ENCODE data around the gene RASGRP4. TPM values are rescaled to one million over a fixed set of nuclear protein-coding genes. Genes with fewer than 3 reads are reported as not detected.

RASGRP4 gene
- total RNA-seq, 1 donor from 2014 or later: 13.5 TPM

- intact Hi-C loops (cut with DNase I): no loop called here
- Histone ChIP-seq H3K4me1 (no peaks in the 10 kb centered on the region), H3K4me3 (no peak overlapping the region), H3K27me3 (ENCODE audit: low read depth) (peaks cover 9% of the 10 kb centered on the region), H3K36me3 (no peaks in the 10 kb centered on the region), H3K27ac (no peak overlapping the region), H3K9me3 (no peaks in the 10 kb centered on the region)
- ATAC-seq: no peak
- no peak for DNase-seq
- no peak for TF ChIP-seq CTCF (IDR thresholded peaks at IDR 0.05)
Observed at GRCh38 chr19:38443458-38443999, 17.5 kb upstream of the RASGRP4 start.

- Histone ChIP-seq H3K4me3 (no peak overlapping the region), H3K4me1 (no peaks in the 10 kb centered on the region), H3K9me3 (no peaks in the 10 kb centered on the region), H3K27ac (no peak overlapping the region), H3K27me3 (ENCODE audit: low read depth) (peaks cover 9% of the 10 kb centered on the region), H3K36me3 (no peaks in the 10 kb centered on the region)
- TF ChIP-seq CTCF (IDR thresholded peaks at IDR 0.05): no peak
- DNase-seq (no peak), ATAC-seq (no peak)
- intact Hi-C loops (cut with DNase I): no loop called here
Observed at GRCh38 chr19:38442736-38443135, 16.7 kb upstream of the RASGRP4 start.

- H3K36me3 ChIP-seq: no peaks in the 10 kb centered on the region
- peaks cover 9% of the 10 kb centered on the region for H3K27me3 ChIP-seq (ENCODE audit: low read depth)
- DNase-seq: no peak
- H3K9me3 ChIP-seq: no peaks in the 10 kb centered on the region
- no peak for ATAC-seq
- no peak overlapping the region for H3K4me3 ChIP-seq
- H3K27ac ChIP-seq: no peak overlapping the region
- TF ChIP-seq CTCF (IDR thresholded peaks at IDR 0.05): no peak
- intact Hi-C loops (cut with DNase I): no loop called here
- no peaks in the 10 kb centered on the region for H3K4me1 ChIP-seq
Observed at GRCh38 chr19:38441657-38442348, 15.8 kb upstream of the RASGRP4 start.

- Histone ChIP-seq H3K27me3 (ENCODE audit: low read depth) (peaks cover 12% of the 10 kb centered on the region), H3K36me3 (no peaks in the 10 kb centered on the region), H3K4me1 (no peaks in the 10 kb centered on the region), H3K4me3 (no peak overlapping the region), H3K9me3 (no peaks in the 10 kb centered on the region), H3K27ac (no peak overlapping the region)
- intact Hi-C loops (cut with DNase I): no loop called here
- no peak for TF ChIP-seq CTCF (IDR thresholded peaks at IDR 0.05)
- DNase-seq (no peak), ATAC-seq (no peak)
Observed at GRCh38 chr19:38440592-38440991, 14.6 kb upstream of the RASGRP4 start.

- DNase-seq: no peak
- H3K27me3 ChIP-seq (ENCODE audit: low read depth): peaks cover 36% of the 10 kb centered on the region
- no peak for TF ChIP-seq CTCF (IDR thresholded peaks at IDR 0.05)
Observed at GRCh38 chr19:38437917-38438316, 11.9 kb upstream of the RASGRP4 start.

More at GRCh38 chr19:38437917-38438316, 11.9 kb upstream of the RASGRP4 start:
- Histone ChIP-seq H3K27ac (no peak overlapping the region), H3K36me3 (no peaks in the 10 kb centered on the region), H3K4me1 (no peaks in the 10 kb centered on the region), H3K4me3 (no peak overlapping the region), H3K9me3 (no peaks in the 10 kb centered on the region)
- intact Hi-C loops (cut with DNase I): no loop called here
- no peak for ATAC-seq

Measured in lower lobe of right lung (tissue), 2 donors.